GM19468 (cell line): Measurements from ENCODE around the gene KCNN1.
"Not testable (repeated sequence)": the region's sequence is repeated elsewhere in the genome, so short reads cannot be mapped to it uniquely, and the experiment has no call there.

Experiments used
- ATAC-seq: cut with Tn5 transposase; IDR thresholded peaks from one replicate; pipeline ENCODE4 v1.9.1; 2021; ENCODE audit warnings: mild to moderate bottlenecking, moderate library complexity, moderate number of reproducible peaks; ENCODE audit not compliant: unreplicated experiment; ENCODE audit errors: extremely low read depth

The KCNN1 gene

DNA sequence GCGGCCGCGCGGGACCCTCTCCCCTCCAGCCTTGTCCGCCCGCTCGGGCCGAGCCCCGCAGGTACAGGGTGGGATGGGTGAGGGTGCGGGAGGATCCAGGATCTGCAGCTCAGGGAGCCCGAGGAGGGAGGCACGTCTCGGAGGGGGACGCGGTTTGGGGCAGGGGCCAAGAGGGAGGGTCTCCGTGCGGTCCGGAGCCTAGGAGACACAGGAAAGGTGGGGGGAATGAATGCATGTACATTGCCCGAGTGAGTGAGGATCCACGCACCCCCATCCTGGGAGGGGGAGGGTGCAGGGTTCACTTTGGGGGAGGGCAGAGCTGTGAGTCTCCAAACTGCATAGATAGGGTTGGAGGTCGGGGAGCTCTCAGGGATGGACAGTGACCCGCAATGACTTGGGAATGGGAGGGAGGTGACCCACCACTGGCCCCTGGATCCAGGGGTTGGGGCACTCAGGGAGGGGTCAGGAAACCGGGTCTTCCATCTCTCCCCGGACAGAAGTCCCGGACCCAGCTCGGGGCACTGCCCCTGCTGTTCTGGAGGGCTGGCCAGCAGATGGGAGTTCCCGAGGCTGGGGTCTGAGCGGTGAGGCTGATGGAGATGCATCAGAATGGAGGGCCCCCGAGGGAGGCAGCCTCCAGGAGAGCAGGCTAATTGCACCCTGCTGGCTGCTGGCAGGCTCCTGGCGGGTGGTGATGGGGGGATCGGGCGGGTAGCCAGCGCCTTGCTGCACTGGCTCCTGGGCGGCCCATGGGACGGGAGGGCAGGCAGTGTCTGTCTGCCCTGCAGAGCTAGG, 547 bp downstream of the KCNN1 start:
- ATAC-seq, result no peak

DNA sequence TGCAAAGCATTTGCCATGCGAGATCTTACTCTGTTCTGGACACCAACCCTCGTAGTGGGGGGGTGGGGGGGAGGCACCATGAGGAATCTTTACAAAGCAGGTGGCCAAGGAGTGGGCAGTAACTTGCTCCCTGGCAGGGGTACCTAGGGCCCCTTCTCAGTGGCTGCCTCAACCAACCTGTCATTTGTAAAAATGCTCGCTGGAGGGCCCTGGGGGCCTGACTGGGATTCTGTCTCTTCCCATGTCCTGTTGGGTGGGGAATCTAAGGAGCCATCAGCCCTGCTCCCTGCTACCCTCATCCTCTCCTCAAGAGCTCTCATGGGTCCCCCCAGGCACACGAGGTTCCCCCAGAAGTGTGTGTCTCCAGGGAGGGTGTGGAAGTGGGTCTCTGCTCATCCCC, 1.5 kb downstream of the KCNN1 start:
- no peak for ATAC-seq

DNA sequence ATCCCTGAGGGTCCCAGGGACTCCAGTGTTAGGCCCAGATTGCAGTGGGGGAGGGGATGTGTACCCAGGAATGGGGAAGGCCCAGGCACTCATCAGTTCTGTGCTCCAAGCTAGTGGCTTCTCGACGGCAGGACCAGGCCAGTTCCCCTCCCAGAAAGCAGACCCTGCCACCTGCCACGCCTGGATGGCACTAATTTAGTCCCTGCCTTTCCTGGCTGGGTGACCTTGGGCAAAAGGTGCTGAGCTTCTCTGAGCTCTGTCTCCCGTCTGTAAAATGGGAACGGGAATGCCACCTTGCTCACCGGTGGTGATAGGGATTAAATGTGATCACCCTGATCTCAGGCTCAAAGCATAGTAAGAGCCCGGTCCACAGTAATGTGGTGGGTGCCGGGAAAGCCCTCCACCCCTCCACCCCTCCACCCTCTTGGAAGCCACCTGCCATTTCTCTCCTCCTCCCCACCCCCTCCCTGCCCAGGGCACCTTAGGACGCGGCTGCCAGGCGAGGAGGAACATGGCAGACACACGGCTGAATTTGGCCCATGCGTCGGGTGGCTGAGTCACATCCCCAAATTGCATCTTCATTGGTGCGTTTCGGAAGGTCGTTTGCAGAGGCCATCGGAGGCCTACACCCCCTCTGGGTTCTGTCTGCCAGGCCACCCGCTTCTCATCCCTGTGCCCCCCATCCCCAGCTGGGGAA, 2.3 kb downstream of the KCNN1 start:
- no peak for ATAC-seq

DNA sequence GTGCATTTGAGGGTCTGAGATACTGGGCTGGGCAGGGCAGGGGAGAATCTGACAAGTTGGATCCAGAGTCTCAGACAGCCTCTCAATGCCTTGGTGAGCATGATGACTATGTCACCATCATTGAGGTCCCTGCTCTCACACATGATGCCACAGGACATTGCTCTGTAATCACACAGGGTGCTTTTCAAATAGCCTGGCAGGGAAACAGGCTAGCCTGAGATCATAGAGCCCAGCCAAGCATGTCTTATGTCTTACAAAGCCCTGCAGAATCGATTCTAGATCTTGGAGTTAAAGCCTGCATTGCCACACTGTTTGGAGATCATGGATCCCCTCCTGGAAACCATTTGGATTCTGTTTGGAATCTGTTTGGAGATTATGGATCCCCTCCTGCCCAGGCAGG, 5.3 kb downstream of the KCNN1 start:
- no peak for ATAC-seq

DNA sequence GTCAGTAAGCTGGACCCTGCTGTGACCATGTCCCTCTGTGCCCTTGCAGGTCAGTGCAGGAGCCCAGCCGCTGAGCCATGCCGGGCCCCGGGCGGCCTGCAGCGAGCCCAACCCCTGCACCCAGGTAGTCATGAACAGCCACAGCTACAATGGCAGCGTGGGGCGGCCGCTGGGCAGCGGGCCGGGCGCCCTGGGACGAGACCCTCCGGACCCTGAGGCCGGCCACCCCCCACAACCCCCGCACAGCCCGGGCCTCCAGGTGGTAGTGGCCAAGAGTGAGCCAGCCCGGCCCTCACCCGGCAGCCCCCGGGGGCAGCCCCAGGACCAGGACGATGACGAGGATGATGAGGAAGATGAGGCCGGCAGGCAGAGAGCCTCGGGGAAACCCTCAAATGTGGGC, 6.9 kb downstream of the KCNN1 start:
- ATAC-seq, result no peak

DNA sequence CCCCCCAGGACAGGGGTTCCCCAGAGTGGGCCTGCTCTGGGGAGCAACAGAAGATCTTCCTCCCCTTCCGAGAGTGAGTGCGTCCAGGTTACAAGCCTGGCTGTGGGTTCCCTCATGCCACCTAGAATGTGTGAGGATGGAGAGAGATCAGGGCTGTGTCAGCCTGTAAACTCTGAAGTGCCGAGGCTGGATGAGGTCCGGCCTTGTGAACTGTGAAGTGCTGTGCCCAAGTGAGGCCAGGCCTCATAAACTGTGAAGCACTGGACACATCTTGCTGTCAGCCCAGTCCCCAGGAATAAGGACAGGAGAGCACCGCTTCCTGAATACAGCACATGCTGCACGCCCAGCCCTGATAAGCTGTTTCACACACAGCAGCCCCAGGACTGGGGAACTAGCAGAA, 7.6 kb downstream of the KCNN1 start:
- ATAC-seq, result no peak

DNA sequence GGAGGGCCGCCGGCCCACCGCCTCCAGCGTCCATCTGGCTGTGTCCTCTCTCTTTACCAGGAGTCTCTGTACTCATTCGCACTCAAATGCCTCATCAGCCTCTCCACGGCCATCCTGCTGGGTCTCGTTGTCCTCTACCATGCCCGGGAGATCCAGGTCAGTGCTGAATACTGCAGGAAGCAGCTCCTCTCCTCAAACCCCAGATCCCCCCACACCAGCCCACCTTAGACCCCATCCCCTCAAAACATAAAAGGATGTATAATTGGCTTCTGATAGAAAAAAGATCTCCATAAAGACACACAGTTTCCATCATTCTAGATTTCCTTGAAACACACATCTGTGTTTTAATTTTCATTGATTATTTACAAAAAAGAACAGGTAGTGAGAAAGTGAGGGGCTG, 8.1 kb downstream of the KCNN1 start:
- no peak for ATAC-seq

DNA sequence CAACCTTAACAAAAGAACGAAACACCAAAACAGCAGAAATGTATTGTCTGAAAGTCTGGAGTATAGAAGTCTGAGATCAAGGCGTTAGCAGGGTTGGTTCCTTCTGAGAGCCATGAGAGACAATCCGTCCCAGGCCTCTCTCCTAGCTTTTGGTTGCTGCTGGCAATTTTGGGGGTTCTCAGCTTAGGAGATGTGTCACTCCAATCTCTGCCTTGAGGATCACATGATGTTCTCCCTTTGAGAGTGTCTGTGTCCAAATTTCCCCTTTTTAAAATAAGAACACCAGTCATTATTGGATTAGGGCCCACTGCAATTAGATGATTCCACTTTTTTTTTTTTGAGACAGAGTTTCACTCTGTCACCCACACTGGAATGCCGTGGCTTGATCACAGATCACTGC, 10.1 kb downstream of the KCNN1 start:
- no peak for ATAC-seq

DNA sequence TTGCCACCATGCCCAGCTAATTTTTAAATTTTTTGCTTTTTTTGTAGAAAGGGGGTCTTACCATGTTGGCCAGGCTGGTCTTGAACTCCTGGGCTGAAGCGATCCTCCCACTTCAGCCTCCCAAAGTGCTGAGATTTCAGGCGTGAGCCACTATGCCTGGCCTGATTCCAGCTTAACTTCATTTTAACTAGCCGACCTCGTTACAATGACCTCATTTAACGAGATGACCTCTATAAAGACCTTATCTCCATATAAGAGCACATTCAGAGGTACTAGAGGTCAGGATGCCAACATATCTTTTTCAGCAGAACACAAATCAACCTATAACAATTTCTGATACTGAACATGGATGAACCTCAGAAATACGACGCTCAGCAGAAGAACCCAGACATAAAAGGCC, 10.6 kb downstream of the KCNN1 start:
- ATAC-seq, result no peak

DNA sequence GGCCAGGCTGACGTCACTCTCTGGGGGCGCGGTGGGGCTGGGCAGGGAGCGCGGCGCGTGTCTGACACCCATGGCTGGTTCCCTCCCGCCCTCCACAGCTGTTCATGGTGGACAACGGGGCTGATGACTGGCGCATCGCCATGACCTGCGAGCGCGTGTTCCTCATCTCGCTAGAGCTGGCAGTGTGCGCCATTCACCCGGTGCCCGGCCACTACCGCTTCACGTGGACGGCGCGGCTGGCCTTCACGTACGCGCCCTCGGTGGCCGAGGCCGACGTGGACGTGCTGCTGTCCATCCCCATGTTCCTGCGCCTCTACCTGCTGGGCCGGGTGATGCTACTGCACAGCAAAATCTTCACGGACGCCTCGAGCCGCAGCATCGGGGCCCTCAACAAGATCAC, 14.7 kb downstream of the KCNN1 start:
- ATAC-seq, result no peak

DNA sequence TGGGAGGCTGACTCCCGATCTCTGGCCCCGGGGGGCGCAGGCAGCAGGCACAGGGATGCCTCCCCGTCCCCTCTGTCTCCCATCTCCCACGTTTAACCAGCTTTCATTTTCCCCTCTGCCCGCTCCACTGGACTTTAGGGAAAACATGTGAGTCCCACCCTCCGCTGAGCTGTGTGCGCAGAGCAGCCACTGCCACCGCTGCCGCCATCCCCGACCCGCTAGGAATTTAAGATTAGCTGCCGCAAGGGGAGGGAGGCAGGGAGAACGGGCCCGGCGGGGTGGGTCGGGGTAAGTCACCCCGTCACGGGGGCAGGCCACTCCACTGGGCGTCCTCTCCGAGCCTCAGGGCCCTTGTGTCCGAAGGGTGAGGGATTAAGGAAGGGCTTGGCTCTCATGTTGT, 15.5 kb downstream of the KCNN1 start:
- ATAC-seq, result no peak

DNA sequence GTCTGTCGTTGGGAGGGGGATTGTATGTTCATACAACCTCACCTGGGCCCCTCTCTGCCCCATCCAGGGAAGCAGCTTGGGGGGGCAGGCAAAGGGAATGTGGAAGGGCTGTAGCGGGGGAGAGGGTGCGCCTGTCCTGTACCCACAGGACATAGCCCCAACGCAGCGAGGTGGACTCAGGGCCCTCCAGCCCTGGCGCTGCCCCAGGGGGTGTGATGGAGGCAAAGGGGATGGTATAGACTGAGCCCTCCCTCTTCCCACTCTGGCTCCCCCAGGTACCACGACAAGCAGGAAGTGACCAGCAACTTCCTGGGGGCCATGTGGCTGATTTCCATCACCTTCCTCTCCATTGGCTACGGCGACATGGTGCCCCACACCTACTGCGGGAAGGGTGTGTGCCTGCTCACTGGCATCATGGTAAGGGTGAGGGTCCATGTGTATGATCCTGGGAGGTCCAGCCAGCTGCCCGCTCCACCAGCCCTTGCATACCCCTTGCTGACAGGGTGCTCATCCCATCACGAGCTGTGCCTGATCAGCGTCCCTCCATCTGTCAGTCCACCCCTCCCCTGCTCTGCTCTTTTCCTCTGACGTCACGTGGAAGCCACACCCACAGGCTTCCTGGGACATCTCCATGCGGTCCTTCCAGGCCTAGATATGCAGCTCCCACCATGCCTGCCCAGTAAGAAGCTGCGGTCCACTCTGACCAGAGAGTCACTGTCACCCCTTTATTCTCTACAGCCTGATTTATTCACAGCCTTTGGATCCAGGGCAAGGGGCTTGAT, 18.3 kb downstream of the KCNN1 start:
- ATAC-seq, result no peak

DNA sequence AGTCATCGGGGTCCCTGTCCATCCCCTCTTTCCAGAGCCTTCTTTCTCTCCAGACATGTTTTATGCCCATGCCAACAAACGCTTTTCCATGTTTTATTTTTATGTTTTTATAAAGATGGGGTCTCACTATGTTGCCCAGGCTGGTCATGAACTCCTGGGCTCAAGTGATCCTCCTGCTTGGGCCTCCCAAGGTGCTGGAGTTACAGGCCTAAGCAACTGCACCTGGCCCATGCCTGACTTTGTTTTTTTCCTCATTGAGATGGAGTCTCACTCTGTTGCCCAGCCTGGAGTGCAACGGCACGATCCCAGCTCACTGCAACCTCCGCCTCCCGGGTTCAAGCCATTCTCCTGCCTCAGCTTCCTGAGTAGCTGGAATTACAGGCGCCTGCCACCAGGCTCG, 19.7 kb downstream of the KCNN1 start:
- not testable (repeated sequence) for ATAC-seq

DNA sequence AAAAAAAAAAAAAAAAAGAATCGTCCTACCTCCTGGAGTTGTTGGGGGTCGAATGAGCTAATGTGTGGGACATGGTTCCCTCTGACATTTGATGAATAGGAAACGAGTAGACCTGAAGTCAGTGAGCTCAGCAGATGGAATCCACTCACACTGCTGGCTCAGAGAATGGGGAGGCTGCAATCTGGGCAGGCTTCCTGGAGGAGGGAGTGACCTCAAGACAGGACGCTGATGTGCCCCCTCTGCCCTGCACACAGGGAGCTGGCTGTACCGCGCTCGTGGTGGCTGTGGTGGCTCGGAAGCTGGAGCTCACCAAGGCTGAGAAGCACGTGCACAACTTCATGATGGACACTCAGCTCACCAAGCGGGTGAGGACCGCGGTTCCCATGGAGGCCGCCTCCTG, 21.3 kb downstream of the KCNN1 start:
- ATAC-seq, result no peak

DNA sequence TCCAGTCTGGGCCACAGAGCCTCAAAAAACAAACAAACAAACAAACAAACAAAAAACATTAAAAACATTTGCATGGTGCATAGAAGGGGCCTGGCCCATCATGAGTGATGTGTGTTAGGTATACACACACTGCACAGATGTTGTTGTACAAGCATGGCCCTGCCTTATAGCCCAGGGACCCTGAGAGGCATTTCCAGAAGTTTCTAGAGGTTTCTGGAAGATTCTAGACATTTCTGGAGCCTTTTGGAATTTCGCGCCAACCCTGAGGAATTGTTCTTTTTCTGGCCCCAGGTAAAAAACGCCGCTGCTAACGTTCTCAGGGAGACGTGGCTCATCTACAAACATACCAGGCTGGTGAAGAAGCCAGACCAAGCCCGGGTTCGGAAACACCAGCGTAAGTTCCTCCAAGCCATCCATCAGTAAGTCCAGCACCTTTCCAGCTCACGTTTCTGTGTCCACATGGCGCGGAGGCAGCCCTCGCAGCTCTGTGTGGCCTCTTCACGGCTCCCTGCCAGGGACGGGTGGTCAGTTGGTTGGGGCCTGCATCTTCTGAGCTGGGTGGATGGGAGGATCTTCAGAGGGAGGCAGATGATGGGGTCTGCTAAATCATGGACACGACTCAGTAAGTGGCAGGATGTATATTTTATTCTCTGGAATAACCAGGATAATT, 22.7 kb downstream of the KCNN1 start:
- ATAC-seq, result no peak

DNA sequence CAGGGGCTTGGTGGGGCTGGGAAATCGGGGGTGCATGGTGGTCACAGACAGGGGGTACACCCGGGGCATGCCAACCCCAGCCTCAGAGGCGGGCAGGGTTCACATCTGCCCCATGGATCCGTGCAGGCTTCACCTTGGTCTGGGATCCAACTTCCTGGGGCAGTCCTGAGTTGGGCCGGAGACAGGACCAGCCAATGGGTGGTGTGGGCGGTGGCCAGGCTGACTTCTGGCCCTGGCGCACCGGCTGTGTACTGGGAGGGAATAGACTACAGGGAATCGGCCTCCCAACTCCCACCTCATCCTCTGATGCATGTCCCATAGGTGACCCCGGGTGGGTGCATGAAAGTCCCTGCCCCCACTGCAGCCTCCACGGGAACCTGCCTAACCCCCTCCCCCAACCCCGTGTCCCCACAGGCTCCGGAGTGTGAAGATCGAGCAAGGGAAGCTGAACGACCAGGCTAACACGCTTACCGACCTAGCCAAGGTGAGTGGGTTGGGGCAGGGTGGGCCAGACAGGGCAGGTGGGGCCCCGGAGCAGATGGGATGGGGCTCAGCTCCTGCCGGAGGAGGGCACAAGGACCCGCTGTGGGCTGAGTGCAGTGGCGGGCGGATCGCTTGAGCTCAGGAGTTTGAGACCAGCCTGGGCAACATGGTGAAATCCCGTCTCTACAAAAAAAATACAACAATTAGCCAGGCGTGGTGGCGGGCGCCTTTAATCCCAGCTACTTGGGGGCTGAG, 26.3 kb downstream of the KCNN1 start:
- ATAC-seq, result no peak

DNA sequence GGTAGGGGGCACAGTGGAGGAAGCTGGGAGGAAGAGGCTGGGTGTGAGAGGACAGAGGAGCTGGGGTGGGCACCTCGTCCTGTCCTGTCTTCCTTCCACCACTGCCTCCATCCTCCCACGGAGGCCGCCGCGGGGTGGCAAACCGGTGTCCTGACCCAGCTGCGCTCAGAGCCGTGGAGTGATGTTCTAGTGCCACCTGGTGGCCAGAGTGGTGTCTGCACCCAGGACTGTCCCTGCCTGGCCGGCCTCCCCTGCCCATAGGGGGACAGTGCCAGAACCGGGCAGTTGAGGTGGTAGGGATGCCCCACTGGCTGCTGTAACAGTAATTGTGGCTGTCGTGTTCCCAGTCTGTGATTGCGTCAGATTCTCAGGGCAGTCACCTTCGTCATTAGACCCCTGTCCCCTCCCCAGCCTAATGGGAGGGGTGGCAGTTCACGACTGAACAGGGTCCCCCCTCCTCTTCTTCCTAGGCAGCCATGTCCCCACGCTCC, 30.0 kb downstream of the KCNN1 start:
- ATAC-seq, result no peak

DNA sequence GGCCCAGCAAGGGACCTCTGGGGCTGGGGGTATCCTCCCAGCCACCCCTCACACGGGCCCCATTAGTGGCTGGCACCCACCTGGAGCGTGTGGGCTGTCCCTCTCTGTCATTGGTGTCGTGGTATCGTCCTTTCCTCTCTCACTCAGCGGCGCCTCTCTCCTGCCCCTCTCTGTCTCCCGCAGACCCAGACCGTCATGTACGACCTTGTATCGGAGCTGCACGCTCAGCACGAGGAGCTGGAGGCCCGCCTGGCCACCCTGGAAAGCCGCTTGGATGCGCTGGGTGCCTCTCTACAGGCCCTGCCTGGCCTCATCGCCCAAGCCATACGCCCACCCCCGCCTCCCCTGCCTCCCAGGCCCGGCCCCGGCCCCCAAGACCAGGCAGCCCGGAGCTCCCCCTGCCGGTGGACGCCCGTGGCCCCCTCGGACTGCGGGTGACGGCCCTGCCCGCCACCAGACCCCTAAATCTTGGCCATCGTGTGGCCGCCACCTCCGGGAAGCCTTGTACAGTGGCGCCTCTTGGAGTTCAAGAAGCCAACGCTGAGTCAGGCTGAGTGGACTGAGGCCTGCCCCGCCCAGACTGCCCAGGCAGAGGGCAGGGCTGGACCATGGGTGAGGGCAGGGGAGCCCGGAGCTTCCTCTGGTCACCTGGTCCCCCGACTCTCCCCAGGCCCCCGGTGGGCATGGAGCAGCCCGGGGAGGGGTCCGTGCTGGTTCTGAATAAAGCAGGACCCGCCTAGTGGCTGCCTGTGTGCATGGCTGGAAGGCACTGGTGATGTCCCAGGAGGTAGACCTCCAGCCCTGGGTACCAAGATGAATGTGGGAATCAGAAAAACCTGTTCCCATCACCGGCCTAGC, 31.3 kb downstream of the KCNN1 start:
- no peak for ATAC-seq

DNA sequence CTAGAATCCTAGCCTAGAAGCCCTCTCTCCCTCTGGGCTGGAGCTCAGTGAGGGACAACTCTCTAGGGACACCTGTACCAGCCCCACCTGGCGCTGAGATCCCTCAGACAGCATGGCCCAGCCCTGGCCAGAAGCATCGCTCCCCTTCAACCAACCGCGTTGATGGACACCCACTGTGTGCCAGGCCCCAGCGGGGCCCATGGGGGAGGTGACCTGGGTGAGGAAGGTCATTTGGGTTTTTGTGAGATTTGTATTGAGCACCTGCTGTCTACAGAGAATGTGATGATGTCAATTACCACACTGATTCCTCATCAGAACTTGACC, 31.9 kb downstream of the KCNN1 start:
- ATAC-seq, result no peak
